ENCODE measurements around the gene GRAMD4. TPM values are rescaled to one million over a fixed set of nuclear protein-coding genes. Genes with fewer than 3 reads are reported as not detected.

Gene GRAMD4
- total and polyA plus RNA-seq, 4 experiments from 2014 or later, result 0.73 to 19.6 (median 11.6) TPM

GRCh38 chr22:46678785-46679700 is 58.9 kb downstream of the GRAMD4 start:
- Histone ChIP-seq H3K27ac (ENCODE audit: low read depth, low read length) (no peak overlapping the region), H3K4me3 (ENCODE audit: low read length in 2 of 2) (no peak overlapping the region), H3K36me3 (ENCODE audit: insufficient read depth, low read length) (no peaks in the 10 kb centered on the region), H3K27me3 (ENCODE audit: insufficient read depth, low read length) (no peaks in the 10 kb centered on the region), H3K4me1 (ENCODE audit: insufficient read depth, low read length) (peaks cover 14% of the 10 kb centered on the region), H3K9me3 (ENCODE audit: control insufficient read depth in 1 of 2, low read length in 2 of 2) (no peaks in the 10 kb centered on the region)
- no peaks in the 10 kb centered on the region for H3K27me3 Mint-ChIP-seq
- intact Hi-C loops (cut with micrococcal nuclease), result no loop called here
- no peak for DNase-seq
- peak overlapping the region in 1 of 7 donors; percentile 77 for H3K27ac Mint-ChIP-seq
- no peaks in the 10 kb centered on the region for H3K9me3 Mint-ChIP-seq
- peaks cover 10 to 26% (median 13%) of the 10 kb centered on the region in 4 donors for H3K4me1 Mint-ChIP-seq
- H3K36me3 Mint-ChIP-seq, result peaks cover 0 to 4% of the 10 kb centered on the region in 2 donors
- POLR2A ChIA-PET (ENCODE audit: partially characterized antibody), result no interaction called here
- no peak overlapping the region for H3K4me3 Mint-ChIP-seq
- CTCF ChIA-PET (ENCODE audit: partially characterized antibody), result interaction anchor here (1.2 kb wide), 1 partner anchor 123 kb away, joined by 3 read pairs; no protein-coding TSS in a partner anchor

- no peaks in the 10 kb centered on the region for H3K27me3 Mint-ChIP-seq
- DNase-seq, result no peak
- peaks cover 2 to 5% of the 10 kb centered on the region in 2 donors for H3K36me3 Mint-ChIP-seq
- H3K27me3 ChIP-seq (ENCODE audit: insufficient read depth, low read length), result no peaks in the 10 kb centered on the region
- H3K27ac Mint-ChIP-seq, result no peak overlapping the region
- H3K9me3 Mint-ChIP-seq, result no peaks in the 10 kb centered on the region
- intact Hi-C loops (cut with micrococcal nuclease), result no loop called here
- peaks cover 9% of the 10 kb centered on the region for H3K4me1 ChIP-seq (ENCODE audit: insufficient read depth, low read length)
- CTCF ChIA-PET (ENCODE audit: partially characterized antibody), result interaction anchor here (1.2 kb wide), 1 partner anchor 123 kb away, joined by 3 read pairs; no protein-coding TSS in a partner anchor
- peaks cover 4 to 26% (median 11%) of the 10 kb centered on the region in 4 donors for H3K4me1 Mint-ChIP-seq
- no peaks in the 10 kb centered on the region for H3K9me3 ChIP-seq (ENCODE audit: control insufficient read depth in 1 of 2, low read length in 2 of 2)
- no peak overlapping the region for H3K4me3 ChIP-seq (ENCODE audit: low read length in 2 of 2)
- no peak overlapping the region for H3K27ac ChIP-seq (ENCODE audit: low read depth, low read length)
- POLR2A ChIA-PET (ENCODE audit: partially characterized antibody), result no interaction called here
- H3K36me3 ChIP-seq (ENCODE audit: insufficient read depth, low read length), result no peaks in the 10 kb centered on the region
- H3K4me3 Mint-ChIP-seq, result no peak overlapping the region
Measured at GRCh38 chr22:46679706-46680269, 59.6 kb downstream of the GRAMD4 start.

- peak in 1 of 5 donors; percentile 31 for DNase-seq
- no peak overlapping the region for H3K27ac ChIP-seq (ENCODE audit: low read depth, low read length)
- peaks cover 7 to 14% of the 10 kb centered on the region in 2 donors for H3K36me3 Mint-ChIP-seq
- H3K4me3 Mint-ChIP-seq, result no peak overlapping the region
- intact Hi-C loops (cut with micrococcal nuclease), result no loop called here
- POLR2A ChIA-PET (ENCODE audit: partially characterized antibody), result interaction anchor here (1.5 kb wide), 1 partner anchor 122 kb away, joined by 4 read pairs; no protein-coding TSS in a partner anchor
- peaks cover 6 to 26% (median 17%) of the 10 kb centered on the region in 4 donors for H3K4me1 Mint-ChIP-seq
- H3K4me3 ChIP-seq (ENCODE audit: low read length in 2 of 2), result no peak overlapping the region
- peak overlapping the region in 4 of 7 donors; percentile 41 to 72 (median 50) for H3K27ac Mint-ChIP-seq
- H3K9me3 Mint-ChIP-seq, result no peaks in the 10 kb centered on the region
- H3K27me3 Mint-ChIP-seq, result no peaks in the 10 kb centered on the region
- CTCF ChIA-PET (ENCODE audit: partially characterized antibody), result interaction anchor here (0.6 to 3.7 kb wide), 2 partner anchors 8 to 117 kb away, joined by 3 to 15 read pairs; no protein-coding TSS in a partner anchor
- no peaks in the 10 kb centered on the region for H3K9me3 ChIP-seq (ENCODE audit: control insufficient read depth in 1 of 2, low read length in 2 of 2)
- peaks cover 10% of the 10 kb centered on the region for H3K4me1 ChIP-seq (ENCODE audit: insufficient read depth, low read length)
- peaks cover 9% of the 10 kb centered on the region for H3K36me3 ChIP-seq (ENCODE audit: insufficient read depth, low read length)
- no peaks in the 10 kb centered on the region for H3K27me3 ChIP-seq (ENCODE audit: insufficient read depth, low read length)
Measured at GRCh38 chr22:46681010-46681409, 60.8 kb downstream of the GRAMD4 start.

- DNase-seq, result no peak
- POLR2A ChIA-PET (ENCODE audit: partially characterized antibody), result interaction anchor here (0.8 to 1.5 kb wide), 4 partner anchors 43 to 121 kb away, joined by 3 to 4 read pairs (median 3); partner anchors contain the start of gene TBC1D22A
Measured at GRCh38 chr22:46682011-46682731, 62.0 kb downstream of the GRAMD4 start.

GRCh38 chr22:46684706-46685105 is 64.5 kb downstream of the GRAMD4 start:
- Histone ChIP-seq H3K4me1 (ENCODE audit: insufficient read depth, low read length) (peaks cover 13% of the 10 kb centered on the region), H3K36me3 (ENCODE audit: insufficient read depth, low read length) (peaks cover 36% of the 10 kb centered on the region), H3K9me3 (ENCODE audit: control insufficient read depth in 1 of 2, low read length in 2 of 2) (no peaks in the 10 kb centered on the region), H3K4me3 (ENCODE audit: low read length in 2 of 2) (no peak overlapping the region), H3K27ac (ENCODE audit: low read depth, low read length) (no peak overlapping the region), H3K27me3 (ENCODE audit: insufficient read depth, low read length) (no peaks in the 10 kb centered on the region)
- Mint-ChIP-seq H3K27ac (peak overlapping the region in 3 of 7 donors; percentile 10 to 77 (median 52)), H3K4me1 (peaks cover 9 to 28% (median 20%) of the 10 kb centered on the region in 4 donors), H3K9me3 (no peaks in the 10 kb centered on the region), H3K4me3 (no peak overlapping the region), H3K36me3 (peaks cover 20 to 40% of the 10 kb centered on the region in 2 donors), H3K27me3 (no peaks in the 10 kb centered on the region)
- CTCF ChIA-PET (ENCODE audit: partially characterized antibody), result no interaction called here
- intact Hi-C loops (cut with micrococcal nuclease), result no loop called here
- no peak for DNase-seq
- POLR2A ChIA-PET (ENCODE audit: partially characterized antibody), result no interaction called here

More at GRCh38 chr22:46682011-46682731, 62.0 kb downstream of the GRAMD4 start:
- intact Hi-C loops (cut with micrococcal nuclease), result no loop called here
- CTCF ChIA-PET (ENCODE audit: partially characterized antibody), result interaction anchor here (1.0 to 3.7 kb wide), 3 partner anchors 51 to 121 kb away, joined by 3 to 15 read pairs (median 7); no protein-coding TSS in a partner anchor
- Mint-ChIP-seq H3K4me3 (no peak overlapping the region), H3K27ac (peak overlapping the region in 6 of 7 donors; percentile 24 to 73 (median 40)), H3K27me3 (no peaks in the 10 kb centered on the region), H3K9me3 (no peaks in the 10 kb centered on the region), H3K4me1 (peaks cover 9 to 34% (median 21%) of the 10 kb centered on the region in 4 donors), H3K36me3 (peaks cover 11 to 22% of the 10 kb centered on the region in 2 donors)
- H3K4me3 ChIP-seq (ENCODE audit: low read length in 2 of 2), result no peak overlapping the region
- peaks cover 13% of the 10 kb centered on the region for H3K4me1 ChIP-seq (ENCODE audit: insufficient read depth, low read length)
- no peaks in the 10 kb centered on the region for H3K9me3 ChIP-seq (ENCODE audit: control insufficient read depth in 1 of 2, low read length in 2 of 2)
- peaks cover 18% of the 10 kb centered on the region for H3K36me3 ChIP-seq (ENCODE audit: insufficient read depth, low read length)
- no peak overlapping the region for H3K27ac ChIP-seq (ENCODE audit: low read depth, low read length)
- H3K27me3 ChIP-seq (ENCODE audit: insufficient read depth, low read length), result no peaks in the 10 kb centered on the region

- ChIA-PET POLR2A (ENCODE audit: partially characterized antibody) (no interaction called here), CTCF (ENCODE audit: partially characterized antibody) (interaction anchor here (2.5 kb wide), 1 partner anchor 122 kb away, joined by 8 read pairs; no protein-coding TSS in a partner anchor)
- no peaks in the 10 kb centered on the region for H3K27me3 ChIP-seq (ENCODE audit: insufficient read depth, low read length)
- H3K4me3 Mint-ChIP-seq, result no peak overlapping the region
- peaks cover 13% of the 10 kb centered on the region for H3K4me1 ChIP-seq (ENCODE audit: insufficient read depth, low read length)
- peaks cover 32 to 51% of the 10 kb centered on the region in 2 donors for H3K36me3 Mint-ChIP-seq
- no peak overlapping the region for H3K4me3 ChIP-seq (ENCODE audit: low read length in 2 of 2)
- peaks cover 9 to 30% (median 21%) of the 10 kb centered on the region in 4 donors for H3K4me1 Mint-ChIP-seq
- peak overlapping the region in 5 of 7 donors; percentile 14 to 79 (median 53) for H3K27ac Mint-ChIP-seq
- peaks cover 53% of the 10 kb centered on the region for H3K36me3 ChIP-seq (ENCODE audit: insufficient read depth, low read length)
- H3K27ac ChIP-seq (ENCODE audit: low read depth, low read length), result no peak overlapping the region
- no peaks in the 10 kb centered on the region for H3K9me3 Mint-ChIP-seq
- no peaks in the 10 kb centered on the region for H3K27me3 Mint-ChIP-seq
- intact Hi-C loops (cut with micrococcal nuclease), result loop anchor here (1.0 kb wide), 1 partner anchor 123 kb away; no protein-coding TSS in a partner anchor
- no peak for DNase-seq
- H3K9me3 ChIP-seq (ENCODE audit: control insufficient read depth in 1 of 2, low read length in 2 of 2), result no peaks in the 10 kb centered on the region
Measured at GRCh38 chr22:46686221-46687047, 66.2 kb downstream of the GRAMD4 start.

Data from CD4-positive, alpha-beta memory T cell (primary cell).